ENCODE results near the gene HLA-DPA1.

- TF ChIP-seq EZH2phosphoT487 (IDR thresholded peaks at IDR 0.05; ENCODE audit: insufficient read depth, low read depth), result no peak
- no peak for TF ChIP-seq EZH2 (IDR thresholded peaks at IDR 0.05; ENCODE audit: insufficient read depth, poor library complexity, severe bottlenecking)
Observed at GRCh38 chr6:33105386-33105785, 31.9 kb upstream of the HLA-DPA1 start.
